Measurements from ENCODE around the gene ARHGAP32. TPM values are rescaled to one million over a fixed set of nuclear protein-coding genes. Genes with fewer than 3 reads are reported as not detected.

Gene ARHGAP32
- polyA plus RNA-seq, 1 of the 3 experiments (the other 2 are of a cell fraction), result 4.8 TPM

DNA sequence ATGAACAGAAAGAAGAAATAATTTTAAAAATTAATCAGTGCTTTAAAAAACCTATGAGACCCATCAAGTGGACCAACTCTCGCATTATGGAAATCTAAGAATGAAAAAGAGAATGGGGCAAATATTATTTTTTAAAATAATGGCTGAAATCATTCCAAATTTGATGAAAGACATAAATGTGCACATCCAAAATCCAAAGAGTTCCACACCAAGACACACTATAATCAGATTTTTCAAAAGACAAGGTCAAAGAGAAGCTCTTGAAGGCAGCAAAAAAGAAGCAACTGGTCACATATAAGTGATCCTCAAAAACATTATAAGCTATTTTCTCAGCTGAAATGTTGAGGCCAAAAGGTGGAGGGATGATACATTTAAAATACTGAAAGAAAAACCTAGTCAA, 85.3 kb downstream of the ARHGAP32 start (continued):
- TF ChIP-seq, protein P1, sequence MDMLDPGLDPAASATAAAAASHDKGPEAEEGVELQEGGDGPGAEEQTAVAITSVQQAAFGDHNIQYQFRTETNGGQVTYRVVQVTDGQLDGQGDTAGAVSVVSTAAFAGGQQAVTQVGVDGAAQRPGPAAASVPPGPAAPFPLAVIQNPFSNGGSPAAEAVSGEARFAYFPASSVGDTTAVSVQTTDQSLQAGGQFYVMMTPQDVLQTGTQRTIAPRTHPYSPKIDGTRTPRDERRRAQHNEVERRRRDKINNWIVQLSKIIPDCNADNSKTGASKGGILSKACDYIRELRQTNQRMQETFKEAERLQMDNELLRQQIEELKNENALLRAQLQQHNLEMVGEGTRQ (IDR thresholded peaks at IDR 0.05; ENCODE audit: borderline replicate concordance, low read depth, low read length), result no peak
- no peak for TF ChIP-seq RAD21 (IDR thresholded peaks at IDR 0.05; ENCODE audit: low read length)

DNA sequence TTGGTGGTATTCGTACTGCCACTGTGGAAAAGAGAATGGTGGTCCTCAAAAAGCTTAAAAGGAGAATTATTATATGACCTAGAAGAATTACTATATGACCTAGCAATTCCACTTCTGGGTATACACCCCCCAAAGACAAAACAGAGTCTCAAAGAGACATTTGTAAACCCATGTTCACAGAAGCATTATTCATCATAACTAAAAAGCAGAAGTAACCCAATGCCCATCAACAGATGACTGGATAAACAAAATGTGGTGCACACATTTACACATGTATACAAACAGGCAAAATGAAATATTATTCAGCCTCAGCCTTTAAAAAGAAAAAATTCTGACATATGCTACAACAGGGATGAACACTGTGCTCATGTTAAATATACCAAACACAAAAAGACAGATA, 89.4 kb downstream of the ARHGAP32 start:
- H3K27me3 ChIP-seq (ENCODE audit: insufficient read depth), result no peaks in the 10 kb centered on the region
- no peak overlapping the region for H3K4me3 ChIP-seq (ENCODE audit: low read depth in 2 of 2, low read length in 1 of 2)
- 72% methylated on average over 1 of the region's 1 CpG for WGBS (ENCODE audit: low lambda C conversion rate)
- CTCF ChIA-PET, result interaction anchor here (1.6 kb wide), 1 partner anchor 229 kb away, joined by 6 read pairs; no protein-coding TSS in a partner anchor
- no peaks in the 10 kb centered on the region for H3K9me2 ChIP-seq
- no peak overlapping the region for H3K4me2 ChIP-seq
- no peak overlapping the region for H2AFZ ChIP-seq (ENCODE audit: low read depth)
- H3F3A ChIP-seq (replicated peaks; ENCODE audit: insufficient read depth), result peaks cover 4% of the 10 kb centered on the region
- H4K20me1 ChIP-seq (ENCODE audit: insufficient read depth), result no peaks in the 10 kb centered on the region
- peaks cover 15% of the 10 kb centered on the region; the same call in 1 of the 2 replicates for H3K9me3 ChIP-seq
- H3K36me3 ChIP-seq (replicated peaks in 1 of 2; ENCODE audit: control insufficient read depth in 1 of 2, insufficient read depth in 2 of 2, low read length in 1 of 2), result peaks cover 0 to 29% of the 10 kb centered on the region in 2 experiments
- H3K9ac ChIP-seq, result no peak overlapping the region
- H3K27ac ChIP-seq (ENCODE audit: low read depth in 2 of 2, low read length in 1 of 2), result no peak overlapping the region
- no peaks in the 10 kb centered on the region for H3K4me1 ChIP-seq (ENCODE audit: control insufficient read depth in 1 of 2, insufficient read depth in 2 of 2, low read depth in 1 of 2, low read length in 1 of 2)
- DNase-seq, result no peak
- TF ChIP-seq, protein P2, sequence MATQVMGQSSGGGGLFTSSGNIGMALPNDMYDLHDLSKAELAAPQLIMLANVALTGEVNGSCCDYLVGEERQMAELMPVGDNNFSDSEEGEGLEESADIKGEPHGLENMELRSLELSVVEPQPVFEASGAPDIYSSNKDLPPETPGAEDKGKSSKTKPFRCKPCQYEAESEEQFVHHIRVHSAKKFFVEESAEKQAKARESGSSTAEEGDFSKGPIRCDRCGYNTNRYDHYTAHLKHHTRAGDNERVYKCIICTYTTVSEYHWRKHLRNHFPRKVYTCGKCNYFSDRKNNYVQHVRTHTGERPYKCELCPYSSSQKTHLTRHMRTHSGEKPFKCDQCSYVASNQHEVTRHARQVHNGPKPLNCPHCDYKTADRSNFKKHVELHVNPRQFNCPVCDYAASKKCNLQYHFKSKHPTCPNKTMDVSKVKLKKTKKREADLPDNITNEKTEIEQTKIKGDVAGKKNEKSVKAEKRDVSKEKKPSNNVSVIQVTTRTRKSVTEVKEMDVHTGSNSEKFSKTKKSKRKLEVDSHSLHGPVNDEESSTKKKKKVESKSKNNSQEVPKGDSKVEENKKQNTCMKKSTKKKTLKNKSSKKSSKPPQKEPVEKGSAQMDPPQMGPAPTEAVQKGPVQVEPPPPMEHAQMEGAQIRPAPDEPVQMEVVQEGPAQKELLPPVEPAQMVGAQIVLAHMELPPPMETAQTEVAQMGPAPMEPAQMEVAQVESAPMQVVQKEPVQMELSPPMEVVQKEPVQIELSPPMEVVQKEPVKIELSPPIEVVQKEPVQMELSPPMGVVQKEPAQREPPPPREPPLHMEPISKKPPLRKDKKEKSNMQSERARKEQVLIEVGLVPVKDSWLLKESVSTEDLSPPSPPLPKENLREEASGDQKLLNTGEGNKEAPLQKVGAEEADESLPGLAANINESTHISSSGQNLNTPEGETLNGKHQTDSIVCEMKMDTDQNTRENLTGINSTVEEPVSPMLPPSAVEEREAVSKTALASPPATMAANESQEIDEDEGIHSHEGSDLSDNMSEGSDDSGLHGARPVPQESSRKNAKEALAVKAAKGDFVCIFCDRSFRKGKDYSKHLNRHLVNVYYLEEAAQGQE (IDR thresholded peaks at IDR 0.05; ENCODE audit: low read depth, low read length), result no peak
- TF ChIP-seq POLR2AphosphoS5 (IDR thresholded peaks at IDR 0.05; ENCODE audit: low read depth, low read length) (no peak), SMC3 (IDR thresholded peaks at IDR 0.05; ENCODE audit: low read depth, low read length) (no peak), TCF12 (IDR thresholded peaks at IDR 0.05) (no peak), RXRA (IDR thresholded peaks at IDR 0.05; ENCODE audit: borderline replicate concordance, low read depth) (no peak), YY1 (IDR thresholded peaks at IDR 0.05; ENCODE audit: low read depth) (no peak), TEAD4 (IDR thresholded peaks at IDR 0.05; ENCODE audit: borderline replicate concordance, insufficient read depth) (no peak), GATA2 (CRISPR knock-in tag; IDR thresholded peaks at IDR 0.05) (no peak), MXI1 (IDR thresholded peaks at IDR 0.05; ENCODE audit: low read depth, low read length) (no peak), NFIC (IDR thresholded peaks at IDR 0.05; ENCODE audit: borderline replicate concordance) (no peak)
- TF ChIP-seq, protein P3, sequence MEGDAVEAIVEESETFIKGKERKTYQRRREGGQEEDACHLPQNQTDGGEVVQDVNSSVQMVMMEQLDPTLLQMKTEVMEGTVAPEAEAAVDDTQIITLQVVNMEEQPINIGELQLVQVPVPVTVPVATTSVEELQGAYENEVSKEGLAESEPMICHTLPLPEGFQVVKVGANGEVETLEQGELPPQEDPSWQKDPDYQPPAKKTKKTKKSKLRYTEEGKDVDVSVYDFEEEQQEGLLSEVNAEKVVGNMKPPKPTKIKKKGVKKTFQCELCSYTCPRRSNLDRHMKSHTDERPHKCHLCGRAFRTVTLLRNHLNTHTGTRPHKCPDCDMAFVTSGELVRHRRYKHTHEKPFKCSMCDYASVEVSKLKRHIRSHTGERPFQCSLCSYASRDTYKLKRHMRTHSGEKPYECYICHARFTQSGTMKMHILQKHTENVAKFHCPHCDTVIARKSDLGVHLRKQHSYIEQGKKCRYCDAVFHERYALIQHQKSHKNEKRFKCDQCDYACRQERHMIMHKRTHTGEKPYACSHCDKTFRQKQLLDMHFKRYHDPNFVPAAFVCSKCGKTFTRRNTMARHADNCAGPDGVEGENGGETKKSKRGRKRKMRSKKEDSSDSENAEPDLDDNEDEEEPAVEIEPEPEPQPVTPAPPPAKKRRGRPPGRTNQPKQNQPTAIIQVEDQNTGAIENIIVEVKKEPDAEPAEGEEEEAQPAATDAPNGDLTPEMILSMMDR (IDR thresholded peaks at IDR 0.05), result no peak
- TF ChIP-seq, protein P4, sequence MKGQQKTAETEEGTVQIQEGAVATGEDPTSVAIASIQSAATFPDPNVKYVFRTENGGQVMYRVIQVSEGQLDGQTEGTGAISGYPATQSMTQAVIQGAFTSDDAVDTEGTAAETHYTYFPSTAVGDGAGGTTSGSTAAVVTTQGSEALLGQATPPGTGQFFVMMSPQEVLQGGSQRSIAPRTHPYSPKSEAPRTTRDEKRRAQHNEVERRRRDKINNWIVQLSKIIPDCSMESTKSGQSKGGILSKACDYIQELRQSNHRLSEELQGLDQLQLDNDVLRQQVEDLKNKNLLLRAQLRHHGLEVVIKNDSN (IDR thresholded peaks at IDR 0.05; ENCODE audit: borderline replicate concordance, low read depth), result no peak
- TF ChIP-seq, protein P5, sequence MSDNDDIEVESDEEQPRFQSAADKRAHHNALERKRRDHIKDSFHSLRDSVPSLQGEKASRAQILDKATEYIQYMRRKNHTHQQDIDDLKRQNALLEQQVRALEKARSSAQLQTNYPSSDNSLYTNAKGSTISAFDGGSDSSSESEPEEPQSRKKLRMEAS (IDR thresholded peaks at IDR 0.05; ENCODE audit: low read depth), result no peak
- POLR2A ChIA-PET, result no interaction called here
- H3K79me2 ChIP-seq (ENCODE audit: insufficient read depth), result peaks cover 7% of the 10 kb centered on the region; the same call in 1 of the 2 replicates
